Tibial nerve (tissue), 4 donors: ENCODE measurements around the gene SHISA7.

Experiments
- EP300 ChIP-seq, 2 donors: sonication (generic); formaldehyde crosslinking; IDR thresholded peaks; one replicate each; pipeline ENCODE4 v1.6.1; 2017; ENCODE audit warnings: antibody characterized with exemption in 2 of 2, mild to moderate bottlenecking in 1 of 2
- POLR2A ChIP-seq, 2 donors: fragments of 450-650 bp; IDR thresholded peaks; one replicate each; pipeline ENCODE4 v1.6.1; 2017; ENCODE audit warnings: antibody characterized with exemption in 2 of 2, mild to moderate bottlenecking in 2 of 2, moderate library complexity in 2 of 2
- TF ChIP-seq, protein P1 (sequence below), 5 experiments: fragments of 200-600 bp in 3 of 5; fragments of 450-650 bp in 2 of 5; sonication (generic) in 3 of 5; IDR thresholded peaks; one replicate each; pipeline ENCODE4 v1.5.1; 2016 to 2019; ENCODE audit warnings: antibody characterized with exemption in 5 of 5, mild to moderate bottlenecking in 3 of 5, moderate library complexity in 2 of 5

- TF ChIP-seq, protein P1, sequence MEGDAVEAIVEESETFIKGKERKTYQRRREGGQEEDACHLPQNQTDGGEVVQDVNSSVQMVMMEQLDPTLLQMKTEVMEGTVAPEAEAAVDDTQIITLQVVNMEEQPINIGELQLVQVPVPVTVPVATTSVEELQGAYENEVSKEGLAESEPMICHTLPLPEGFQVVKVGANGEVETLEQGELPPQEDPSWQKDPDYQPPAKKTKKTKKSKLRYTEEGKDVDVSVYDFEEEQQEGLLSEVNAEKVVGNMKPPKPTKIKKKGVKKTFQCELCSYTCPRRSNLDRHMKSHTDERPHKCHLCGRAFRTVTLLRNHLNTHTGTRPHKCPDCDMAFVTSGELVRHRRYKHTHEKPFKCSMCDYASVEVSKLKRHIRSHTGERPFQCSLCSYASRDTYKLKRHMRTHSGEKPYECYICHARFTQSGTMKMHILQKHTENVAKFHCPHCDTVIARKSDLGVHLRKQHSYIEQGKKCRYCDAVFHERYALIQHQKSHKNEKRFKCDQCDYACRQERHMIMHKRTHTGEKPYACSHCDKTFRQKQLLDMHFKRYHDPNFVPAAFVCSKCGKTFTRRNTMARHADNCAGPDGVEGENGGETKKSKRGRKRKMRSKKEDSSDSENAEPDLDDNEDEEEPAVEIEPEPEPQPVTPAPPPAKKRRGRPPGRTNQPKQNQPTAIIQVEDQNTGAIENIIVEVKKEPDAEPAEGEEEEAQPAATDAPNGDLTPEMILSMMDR (IDR thresholded peaks at IDR 0.05), result no peak
- TF ChIP-seq POLR2A (IDR thresholded peaks at IDR 0.05), result no peak
- no peak for TF ChIP-seq EP300 (IDR thresholded peaks at IDR 0.05)
These were observed 11.9 kb downstream of the SHISA7 start for GRCh38 chr19:55431183-55431582.
